Heart left ventricle (tissue), 13 donors: ENCODE data around the gene FXYD3.

Experiments used
- CTCF ChIP-seq, 12 donors: fragments of 200-600 bp; sonication (generic) in 4 of 12; IDR thresholded peaks; one replicate each; pipeline versions ENCODE4 v1.5.0 to v1.8.0; 2018 to 2022; ENCODE audit warnings: antibody characterized with exemption in 12 of 12, mild to moderate bottlenecking in 5 of 12
- POLR2A ChIP-seq, 2 donors: fragments of 450-650 bp; IDR thresholded peaks; one replicate each; pipeline ENCODE4 v1.6.1; 2017; ENCODE audit warnings: antibody characterized with exemption in 2 of 2, mild to moderate bottlenecking in 2 of 2, moderate library complexity in 2 of 2
- donor health status: ischemic (EF 13 %, LVEDD 7.1; RV severe dilation, severe dysfunction).
- donor health status: DM: no; HTN: yes; CAD: no.
- donor health status: DM: no; HTN: no; CAD: no.
- donor health status: ischemic (EF 25% LVEDD 6.9; RV normal size, moderate dysfunction).
- donor health status: ischemic (EF 25% LVEDD 5.7; RV mildly dilated, moderate dysfunction).
- donor health status: ischemic (EF 35%, LVEDD 5.7; RV mildly dilated, moderate dysfunction).
- donor health status: nonischemic (EF 11% LVEDD 7.7; RV severe dilation, severe dysfunction).
- donor health status: DM: yes; HTN: yes; CAD: no.
- donor health status: PGD.
- donor health status: ischemic (EF 29% LVEDD 5.4; RV normal size, mild dysfunction).
- donor health status: nonischemic (EF 23%, LVEDD 6.1; RV moderate dilation, normal function).

GRCh38 chr19:35136977-35137702 lies 21.5 kb downstream of the FXYD3 start:
- TF ChIP-seq POLR2A (IDR thresholded peaks at IDR 0.05) (no peak), CTCF (IDR thresholded peaks at IDR 0.05) (no peak)
